Smooth muscle cell (in vitro differentiated cells): ENCODE measurements around the gene ADGRA1. TPM values are rescaled to one million over a fixed set of nuclear protein-coding genes. Genes with fewer than 3 reads are reported as not detected.

Experiments
- DNase-seq: peaks from one replicate; lab custom pipeline; 2025; ENCODE audit not compliant: unreplicated experiment; lab: John Stamatoyannopoulos, UW
- H2AFZ ChIP-seq: fragments of 200-600 bp; sonication (generic); 2 replicates; pipeline ENCODE4 v1.6.0; 2016; ENCODE audit warnings: antibody characterized with exemption, low read depth, mild to moderate bottlenecking
- H3F3A ChIP-seq: fragments of 200-600 bp; sonication (generic); 2 replicates; pipeline ENCODE4 v1.6.0; 2017; ENCODE audit warnings: antibody characterized with exemption, low read depth
- H3K27ac ChIP-seq: fragments of 200-600 bp; sonication (generic); 2 replicates; pipeline ENCODE4 v1.5.1; 2016; ENCODE audit warnings: low read depth, mild to moderate bottlenecking
- H3K27me3 ChIP-seq: fragments of 200-600 bp; sonication (generic); 2 replicates; pipeline ENCODE4 v1.6.1; 2016; ENCODE audit warnings: low read depth, mild to moderate bottlenecking
- H3K36me3 ChIP-seq: fragments of 200-600 bp; sonication (generic); 2 replicates; pipeline ENCODE4 v1.5.1; 2016; ENCODE audit warnings: low read depth
- H3K4me1 ChIP-seq: fragments of 200-600 bp; sonication (generic); 2 replicates; pipeline ENCODE4 v1.5.1; 2016; ENCODE audit warnings: low read depth
- H3K4me2 ChIP-seq: fragments of 200-600 bp; sonication (generic); 2 replicates; pipeline ENCODE4 v1.6.0; 2016; ENCODE audit warnings: mild to moderate bottlenecking
- H3K4me3 ChIP-seq: fragments of 200-600 bp; sonication (generic); 2 replicates; pipeline ENCODE4 v1.5.1; 2016; ENCODE audit warnings: mild to moderate bottlenecking
- H3K79me2 ChIP-seq: fragments of 200-600 bp; sonication (generic); 2 replicates; pipeline ENCODE4 v1.6.0; 2016; ENCODE audit warnings: low read depth, mild to moderate bottlenecking
- H3K9ac ChIP-seq: fragments of 200-600 bp; sonication (generic); 2 replicates; pipeline ENCODE4 v1.6.0; 2016; ENCODE audit warnings: low read depth
- H3K9me3 ChIP-seq: fragments of 200-600 bp; sonication (generic); replicated peaks from 2 replicates; pipeline ENCODE4 v1.5.1; 2016; ENCODE audit warnings: low read depth
- H4K20me1 ChIP-seq: fragments of 200-600 bp; sonication (generic); 2 replicates; pipeline ENCODE4 v1.6.0; 2016; ENCODE audit warnings: low read depth
- WGBS: methylation state at CpG from one replicate; pipeline ENCODE4 v1.1.7; 2016; ENCODE audit warnings: low lambda C conversion rate; 5-methylcytosine and 5-hydroxymethylcytosine counted together
- polyA plus RNA-seq: library from polyadenylated mRNA; unstranded; fragments of >200 nt; fragmentation: Nextera tagmentation; extraction: Ambion mirVana; gene quantifications from 2 replicates; pipeline ENCODE4 v1.2.1, GENCODE V29; 2016
- total RNA-seq: library from RNA; depleted of rRNA; stranded (reverse); fragments of >200 nt; gene quantifications from 2 replicates; pipeline ENCODE4 v1.2.3, GENCODE V29; 2014
- TF ChIP-seq, protein P1 (sequence below): fragments of 200-600 bp; sonication (generic); IDR thresholded peaks from 2 replicates; pipeline ENCODE4 v1.5.1; 2017; ENCODE audit warnings: borderline replicate concordance, mild to moderate bottlenecking, antibody characterized with exemption; ENCODE audit not compliant: insufficient read depth, poor library complexity, severe bottlenecking

Gene ADGRA1
- total and polyA plus RNA-seq, 2 experiments from 2014 or later: not detected

DNA sequence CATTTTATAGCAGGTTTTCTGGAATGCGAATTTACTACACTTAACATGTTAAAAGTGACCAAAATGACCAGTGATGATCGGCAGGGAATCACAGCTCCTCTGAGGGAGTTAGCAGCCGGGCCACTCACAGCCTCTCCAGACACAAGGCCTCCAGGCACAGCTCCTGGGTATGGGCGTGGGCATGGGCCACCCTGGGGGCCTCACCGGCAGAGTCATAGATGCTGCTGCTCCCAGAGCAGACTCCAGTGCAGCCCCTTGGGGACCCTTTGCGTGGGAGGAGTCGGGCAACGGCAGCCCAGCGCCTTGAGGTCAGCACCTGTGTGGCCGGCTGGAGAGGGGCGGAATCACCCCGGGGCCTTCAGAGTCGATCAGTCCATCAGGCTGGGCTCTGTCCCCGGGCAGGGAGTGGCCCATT is 80.9 kb downstream of the ADGRA1 start:
- no peaks in the 10 kb centered on the region for H3F3A ChIP-seq
- TF ChIP-seq, protein P1, sequence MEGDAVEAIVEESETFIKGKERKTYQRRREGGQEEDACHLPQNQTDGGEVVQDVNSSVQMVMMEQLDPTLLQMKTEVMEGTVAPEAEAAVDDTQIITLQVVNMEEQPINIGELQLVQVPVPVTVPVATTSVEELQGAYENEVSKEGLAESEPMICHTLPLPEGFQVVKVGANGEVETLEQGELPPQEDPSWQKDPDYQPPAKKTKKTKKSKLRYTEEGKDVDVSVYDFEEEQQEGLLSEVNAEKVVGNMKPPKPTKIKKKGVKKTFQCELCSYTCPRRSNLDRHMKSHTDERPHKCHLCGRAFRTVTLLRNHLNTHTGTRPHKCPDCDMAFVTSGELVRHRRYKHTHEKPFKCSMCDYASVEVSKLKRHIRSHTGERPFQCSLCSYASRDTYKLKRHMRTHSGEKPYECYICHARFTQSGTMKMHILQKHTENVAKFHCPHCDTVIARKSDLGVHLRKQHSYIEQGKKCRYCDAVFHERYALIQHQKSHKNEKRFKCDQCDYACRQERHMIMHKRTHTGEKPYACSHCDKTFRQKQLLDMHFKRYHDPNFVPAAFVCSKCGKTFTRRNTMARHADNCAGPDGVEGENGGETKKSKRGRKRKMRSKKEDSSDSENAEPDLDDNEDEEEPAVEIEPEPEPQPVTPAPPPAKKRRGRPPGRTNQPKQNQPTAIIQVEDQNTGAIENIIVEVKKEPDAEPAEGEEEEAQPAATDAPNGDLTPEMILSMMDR: no peak
- 93% methylated on average over 14 of the region's 14 CpGs for WGBS
- no peaks in the 10 kb centered on the region for H3K4me1 ChIP-seq
- H3K27ac ChIP-seq: no peak overlapping the region
- no peaks in the 10 kb centered on the region for H4K20me1 ChIP-seq
- no peak overlapping the region for H2AFZ ChIP-seq
- H3K27me3 ChIP-seq: no peaks in the 10 kb centered on the region
- no peaks in the 10 kb centered on the region for H3K9me3 ChIP-seq
- DNase-seq: no peak
- no peak overlapping the region for H3K4me3 ChIP-seq
- H3K9ac ChIP-seq: no peak overlapping the region
- H3K36me3 ChIP-seq: no peaks in the 10 kb centered on the region
- H3K79me2 ChIP-seq: no peaks in the 10 kb centered on the region
- no peak overlapping the region for H3K4me2 ChIP-seq

DNA sequence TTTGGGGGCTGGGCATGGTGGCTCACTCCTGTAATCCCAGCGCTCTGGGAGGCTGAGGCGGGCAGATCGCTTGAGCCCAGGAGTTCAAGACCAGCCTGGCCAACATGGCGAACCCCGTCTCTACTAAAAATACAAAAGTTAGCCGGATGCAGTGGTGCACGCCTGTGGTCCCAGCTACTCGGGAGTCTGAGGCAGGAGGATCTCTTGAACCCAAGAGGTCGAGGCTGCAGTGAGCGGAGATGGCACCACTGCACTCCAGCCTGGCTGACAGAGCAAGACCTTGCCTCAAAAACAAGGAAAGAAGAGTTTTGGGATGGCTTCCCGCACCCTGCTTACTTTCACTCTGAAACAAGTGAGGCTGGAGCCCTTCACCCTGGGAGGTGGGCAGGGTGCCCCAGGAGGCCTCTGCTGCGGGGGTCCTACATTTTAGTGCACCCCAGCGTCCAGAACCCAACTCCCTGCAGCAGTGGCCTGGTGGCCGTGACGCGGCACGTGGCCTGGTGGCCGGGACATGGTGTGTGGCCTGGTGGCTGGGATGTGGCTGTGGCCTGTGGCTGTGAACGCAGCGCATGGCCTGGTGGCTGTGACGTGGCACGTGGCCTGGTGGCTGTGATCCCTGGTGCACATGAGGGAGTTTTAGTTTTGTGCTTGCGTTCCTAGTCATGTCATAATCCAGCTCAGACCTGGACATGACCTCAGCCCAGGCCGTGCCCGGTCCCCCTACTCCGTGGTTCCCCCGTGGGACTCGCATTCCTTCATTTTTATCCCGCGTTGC is 81.6 kb downstream of the ADGRA1 start:
- no peaks in the 10 kb centered on the region for H3K9me3 ChIP-seq
- no peaks in the 10 kb centered on the region for H4K20me1 ChIP-seq
- no peak overlapping the region for H3K4me3 ChIP-seq
- H3K4me2 ChIP-seq: no peak overlapping the region
- no peak overlapping the region for H3K9ac ChIP-seq
- TF ChIP-seq, protein P1: no peak
- DNase-seq: no peak
- no peaks in the 10 kb centered on the region for H3F3A ChIP-seq
- H3K27ac ChIP-seq: no peak overlapping the region
- H3K27me3 ChIP-seq: no peaks in the 10 kb centered on the region
- no peaks in the 10 kb centered on the region for H3K79me2 ChIP-seq
- no peaks in the 10 kb centered on the region for H3K36me3 ChIP-seq
- no peak overlapping the region for H2AFZ ChIP-seq
- H3K4me1 ChIP-seq: no peaks in the 10 kb centered on the region
- 97% methylated on average over 29 of the region's 30 CpGs for WGBS

DNA sequence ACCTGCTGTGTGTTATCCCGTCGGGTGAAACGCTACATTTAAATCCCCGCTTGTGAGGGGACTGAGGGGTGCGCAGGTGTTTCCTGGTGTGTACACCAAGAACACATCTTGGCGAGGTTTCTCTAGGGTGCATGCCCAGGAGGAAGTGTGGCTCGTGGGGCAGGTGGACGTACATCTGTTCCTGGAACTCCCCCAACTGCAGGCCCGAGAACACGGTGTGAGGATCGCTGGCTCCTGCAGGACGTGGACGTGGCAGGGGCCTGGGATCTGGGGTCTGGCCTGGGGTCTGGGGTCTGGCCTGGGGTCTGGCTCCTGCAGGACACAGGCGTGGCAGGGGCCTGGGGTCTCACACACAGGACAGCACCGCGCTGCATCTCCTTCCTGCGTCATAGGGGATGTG is 82.4 kb downstream of the ADGRA1 start:
- no peak overlapping the region for H3K4me3 ChIP-seq
- H3K9ac ChIP-seq: no peak overlapping the region
- H3K27me3 ChIP-seq: no peaks in the 10 kb centered on the region
- H3K79me2 ChIP-seq: no peaks in the 10 kb centered on the region
- no peaks in the 10 kb centered on the region for H3K4me1 ChIP-seq
- no peaks in the 10 kb centered on the region for H3F3A ChIP-seq
- 96% methylated on average over 17 of the region's 17 CpGs for WGBS
- H2AFZ ChIP-seq: no peak overlapping the region
- no peak for DNase-seq
- TF ChIP-seq, protein P1: no peak
- H3K4me2 ChIP-seq: no peak overlapping the region
- H4K20me1 ChIP-seq: no peaks in the 10 kb centered on the region
- no peak overlapping the region for H3K27ac ChIP-seq
- no peaks in the 10 kb centered on the region for H3K9me3 ChIP-seq
- H3K36me3 ChIP-seq: no peaks in the 10 kb centered on the region
